Stomach (tissue), 9 donors: ENCODE data around the gene GABRG3. TPM values are rescaled to one million over a fixed set of nuclear protein-coding genes. Genes with fewer than 3 reads are reported as not detected.

ENCODE experiments used
- DNase-seq, 2 donors: peaks; one replicate each; pipeline versions ENCODE4 v3.0.0 to v3.0.0-alpha.2; 2013 to 2019
- H3K27ac ChIP-seq, 5 donors: fragments of 200-600 bp in 4 of 5; sonication (generic) in 4 of 5; one replicate each; pipeline ENCODE4 v1.5.1; 2013 to 2019; ENCODE audit warnings: mild to moderate bottlenecking in 1 of 5, moderate library complexity in 1 of 5
- H3K27me3 ChIP-seq, 3 donors: fragments of 200-600 bp; sonication (generic); one replicate each; pipeline ENCODE4 v1.5.1; 2017 to 2019; ENCODE audit warnings: mixed run types in 1 of 3
- H3K36me3 ChIP-seq, 4 donors: fragments of 200-600 bp; sonication (generic); 1 replicate in 3 of 4; 2 replicates in 1 of 4; pipeline ENCODE4 v1.5.1; 2016 to 2019
- H3K4me1 ChIP-seq, 4 donors: fragments of 200-600 bp; sonication (generic); one replicate each; pipeline ENCODE4 v1.5.1; 2016 to 2019
- H3K4me3 ChIP-seq, 4 donors: fragments of 200-600 bp; sonication (generic) in 3 of 4; one replicate each; pipeline ENCODE4 v1.5.1; 2016 to 2019; ENCODE audit warnings: mild to moderate bottlenecking in 1 of 4
- H3K9me3 ChIP-seq, 4 donors: fragments of 200-600 bp; sonication (generic); one replicate each; pipeline ENCODE4 v1.5.1; 2016 to 2019
- CTCF ChIP-seq, 7 experiments: fragments of 450-650 bp in 4 of 7; fragments of 200-600 bp in 3 of 7; sonication (generic) in 3 of 7; IDR thresholded peaks; one replicate each; pipeline ENCODE4 v1.5.1; 2016 to 2019; ENCODE audit warnings: antibody characterized with exemption in 7 of 7, control low read depth in 2 of 7, mild to moderate bottlenecking in 1 of 7
- EP300 ChIP-seq: sonication (generic); formaldehyde crosslinking; IDR thresholded peaks from one replicate; pipeline ENCODE4 v1.6.1; 2017; ENCODE audit warnings: antibody characterized with exemption
- POLR2A ChIP-seq, 4 donors: fragments of 450-650 bp; IDR thresholded peaks; one replicate each; pipeline ENCODE4 v1.6.1; 2016; ENCODE audit warnings: antibody characterized with exemption in 4 of 4, control low read depth in 2 of 4, mild to moderate bottlenecking in 1 of 4, moderate library complexity in 1 of 4
- POLR2AphosphoS5 ChIP-seq, 3 donors: sonication (generic); formaldehyde crosslinking; IDR thresholded peaks; one replicate each; pipeline ENCODE4 v1.6.1; 2016; ENCODE audit warnings: antibody characterized with exemption in 3 of 3
- WGBS, 5 donors: extraction: QIAGEN DNeasy Blood & Tissue Kit in 3 of 5; methylation state at CpG; one replicate each; pipeline versions ENCODE4 v1.1.5 to v1.1.7; 2013 to 2018; 5-methylcytosine and 5-hydroxymethylcytosine counted together
- intact Hi-C: fragments of 100-400 bp; cut with DNase I; formaldehyde crosslinking; loops from one replicate; pipeline ENCODE4 v1.15.1; 2023; ENCODE audit warnings: low total_unique reads
- polyA plus RNA-seq, 3 donors: library from polyadenylated mRNA; stranded (reverse); fragments of 200-250 nt; gene quantifications; one replicate each; pipeline ENCODE4 v1.2.3, GENCODE V29; 2013
- total RNA-seq, 5 donors: library from RNA; depleted of rRNA; stranded (reverse); fragments of >200 nt; gene quantifications; one replicate each; pipeline versions ENCODE4 v1.1.0 to v1.2.3, GENCODE V29; 2014 to 2016
- donor health status: healthy with polysubstance abuse.
- donor health status: Bipolar disorder and iron deficiency.
- donor health status: healthy.

The GABRG3 gene
- total and polyA plus RNA-seq, 8 donors, result 0.37 to 1.5 TPM; not detected in 6

- intact Hi-C loops, result no loop called here
- no peaks in the 10 kb centered on the region for H3K27me3 ChIP-seq
- no peak for DNase-seq
- no peaks in the 10 kb centered on the region for H3K4me1 ChIP-seq
- H3K36me3 ChIP-seq, result peaks cover 0 to 8% (median 0%) of the 10 kb centered on the region in 4 donors
- TF ChIP-seq POLR2A (IDR thresholded peaks at IDR 0.05) (no peak), EP300 (no peak), POLR2AphosphoS5 (IDR thresholded peaks at IDR 0.05) (no peak), CTCF (IDR thresholded peaks at IDR 0.05) (no peak)
- 55 to 79% (median 57%) methylated on average over 2 of the region's 2 CpGs for WGBS, 5 donors
- H3K4me3 ChIP-seq, result no peak overlapping the region
- peaks cover 0 to 25% (median 11%) of the 10 kb centered on the region in 4 donors for H3K9me3 ChIP-seq
- no peak overlapping the region for H3K27ac ChIP-seq
Observed at GRCh38 chr15:26950001-26950400, 21.0 kb upstream of the GABRG3 start.

- no peak for DNase-seq
- Histone ChIP-seq H3K27me3 (no peaks in the 10 kb centered on the region), H3K36me3 (no peaks in the 10 kb centered on the region), H3K9me3 (peaks cover 0 to 25% (median 11%) of the 10 kb centered on the region in 4 donors), H3K27ac (no peak overlapping the region), H3K4me1 (no peaks in the 10 kb centered on the region), H3K4me3 (no peak overlapping the region)
- intact Hi-C loops, result no loop called here
- TF ChIP-seq POLR2A (IDR thresholded peaks at IDR 0.05) (no peak), EP300 (no peak), POLR2AphosphoS5 (IDR thresholded peaks at IDR 0.05) (no peak), CTCF (IDR thresholded peaks at IDR 0.05) (no peak)
- WGBS, 5 donors, result 38 to 56% (median 52%) methylated on average over 2 of the region's 2 CpGs
Observed at GRCh38 chr15:26954403-26954802, 16.6 kb upstream of the GABRG3 start.

- peaks cover 0 to 17% (median 5%) of the 10 kb centered on the region in 4 donors for H3K4me1 ChIP-seq
- intact Hi-C loops, result no loop called here
- peaks cover 0 to 7% (median 3%) of the 10 kb centered on the region in 4 donors for H3K9me3 ChIP-seq
- WGBS, 5 donors, result 7 to 12% (median 8%) methylated on average over 36 to 48 of the region's 48 CpGs
- no peak overlapping the region for H3K4me3 ChIP-seq
- no peaks in the 10 kb centered on the region for H3K36me3 ChIP-seq
- DNase-seq, result peak in 1 of 2 donors; percentile 69
- no peak overlapping the region for H3K27ac ChIP-seq
- TF ChIP-seq CTCF (IDR thresholded peaks at IDR 0.05) (no peak), POLR2A (IDR thresholded peaks at IDR 0.05) (no peak), EP300 (no peak), POLR2AphosphoS5 (IDR thresholded peaks at IDR 0.05) (no peak)
- H3K27me3 ChIP-seq, result peaks cover 0 to 45% (median 13%) of the 10 kb centered on the region in 3 donors
Observed at GRCh38 chr15:26967719-26968269, 3.2 kb upstream of the GABRG3 start.

GRCh38 chr15:26968806-26969205 is 2.2 kb upstream of the GABRG3 start:
- no peak for DNase-seq
- Histone ChIP-seq H3K4me1 (peaks cover 0 to 17% (median 5%) of the 10 kb centered on the region in 4 donors), H3K27ac (no peak overlapping the region), H3K36me3 (no peaks in the 10 kb centered on the region), H3K9me3 (peaks cover 0 to 7% (median 3%) of the 10 kb centered on the region in 4 donors), H3K27me3 (peaks cover 0 to 47% (median 13%) of the 10 kb centered on the region in 3 donors), H3K4me3 (no peak overlapping the region)
- no peak for TF ChIP-seq POLR2A (IDR thresholded peaks at IDR 0.05)
- TF ChIP-seq EP300, result no peak
- no peak for TF ChIP-seq CTCF (IDR thresholded peaks at IDR 0.05)
- no peak for TF ChIP-seq POLR2AphosphoS5 (IDR thresholded peaks at IDR 0.05)
- intact Hi-C loops, result no loop called here
- 59 to 83% (median 64%) methylated on average over 2 of the region's 2 CpGs for WGBS, 5 donors
